Peyer's patch (tissue), 4 donors: ENCODE measurements around the gene KRT39.

Experiments
- POLR2A ChIP-seq, 2 donors: fragments of 450-650 bp; IDR thresholded peaks; one replicate each; pipeline ENCODE4 v1.5.1; 2017; ENCODE audit warnings: antibody characterized with exemption in 2 of 2, mild to moderate bottlenecking in 2 of 2, moderate library complexity in 2 of 2
- TF ChIP-seq, protein P1 (sequence below), 6 experiments: fragments of 450-650 bp in 4 of 6; fragments of 200-600 bp in 2 of 6; sonication (generic) in 1 of 6; IDR thresholded peaks; one replicate each; pipeline ENCODE4 v1.5.1; 2017 to 2019; ENCODE audit warnings: antibody characterized with exemption in 6 of 6, mild to moderate bottlenecking in 3 of 6, moderate library complexity in 1 of 6

DNA sequence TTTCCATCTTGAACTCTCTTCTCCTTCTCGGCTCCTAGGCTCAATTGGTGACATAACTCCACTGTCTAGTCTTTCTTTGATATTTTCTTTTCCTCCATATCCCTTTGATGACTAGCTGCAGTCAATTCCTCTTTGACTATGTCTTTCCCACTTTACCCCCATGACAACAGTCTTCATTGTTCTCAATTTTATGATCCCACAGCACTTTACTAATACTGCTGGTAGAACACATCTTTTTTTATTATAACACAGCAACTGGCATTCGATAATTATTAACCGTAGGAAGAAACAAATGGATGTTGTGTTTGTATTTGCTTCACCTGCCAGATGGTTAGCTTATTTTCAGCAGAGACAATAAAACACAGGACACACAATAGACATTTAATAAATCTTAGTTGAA, 25.9 kb upstream of the KRT39 start:
- TF ChIP-seq, protein P1, sequence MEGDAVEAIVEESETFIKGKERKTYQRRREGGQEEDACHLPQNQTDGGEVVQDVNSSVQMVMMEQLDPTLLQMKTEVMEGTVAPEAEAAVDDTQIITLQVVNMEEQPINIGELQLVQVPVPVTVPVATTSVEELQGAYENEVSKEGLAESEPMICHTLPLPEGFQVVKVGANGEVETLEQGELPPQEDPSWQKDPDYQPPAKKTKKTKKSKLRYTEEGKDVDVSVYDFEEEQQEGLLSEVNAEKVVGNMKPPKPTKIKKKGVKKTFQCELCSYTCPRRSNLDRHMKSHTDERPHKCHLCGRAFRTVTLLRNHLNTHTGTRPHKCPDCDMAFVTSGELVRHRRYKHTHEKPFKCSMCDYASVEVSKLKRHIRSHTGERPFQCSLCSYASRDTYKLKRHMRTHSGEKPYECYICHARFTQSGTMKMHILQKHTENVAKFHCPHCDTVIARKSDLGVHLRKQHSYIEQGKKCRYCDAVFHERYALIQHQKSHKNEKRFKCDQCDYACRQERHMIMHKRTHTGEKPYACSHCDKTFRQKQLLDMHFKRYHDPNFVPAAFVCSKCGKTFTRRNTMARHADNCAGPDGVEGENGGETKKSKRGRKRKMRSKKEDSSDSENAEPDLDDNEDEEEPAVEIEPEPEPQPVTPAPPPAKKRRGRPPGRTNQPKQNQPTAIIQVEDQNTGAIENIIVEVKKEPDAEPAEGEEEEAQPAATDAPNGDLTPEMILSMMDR (IDR thresholded peaks at IDR 0.05): no peak
- TF ChIP-seq POLR2A (IDR thresholded peaks at IDR 0.05): no peak
